ENCODE data around the gene KCNIP1.

The KCNIP1 gene

GRCh38 chr5:170503990-170504596, at the start of gene KCNIP1:
TSS of gene KCNIP1 (plus strand) at chr5:170504020.
- intact Hi-C loops (cut with DNase I), result no loop called here
- DNase-seq, result peak in 9 of 10 donors; percentile 26 to 95 (median 67)

DNA sequence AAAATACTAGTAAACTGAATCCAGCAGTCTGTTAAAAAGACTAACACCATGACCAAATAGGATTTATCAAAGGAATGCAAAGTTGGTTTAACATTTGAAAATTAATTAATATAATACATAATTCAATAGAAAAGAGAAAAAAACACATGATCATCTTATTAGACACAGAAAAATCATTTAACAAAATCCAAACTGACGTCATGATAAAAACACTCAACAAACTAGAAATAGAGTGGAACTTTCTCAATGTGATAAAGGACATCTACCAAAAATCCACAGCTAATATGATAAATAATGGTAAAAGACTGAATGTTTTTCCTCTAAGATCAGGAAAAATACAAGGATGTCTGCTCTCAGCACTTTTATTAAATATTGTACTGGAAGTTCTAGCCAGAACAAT, 40.4 kb upstream of the KCNIP1 start:
- DNase-seq, result no peak
- intact Hi-C loops (cut with DNase I), result no loop called here

- intact Hi-C loops (cut with DNase I), result no loop called here
- peak in 1 of 10 donors; percentile 37 for DNase-seq
These were observed 39.3 kb upstream of the KCNIP1 start for GRCh38 chr5:170464280-170465127.

GRCh38 chr5:170466553-170466952, 37.3 kb upstream of the KCNIP1 start:
- DNase-seq, result no peak
- intact Hi-C loops (cut with DNase I), result no loop called here

- peak in 1 of 10 donors; percentile 37 for DNase-seq
- intact Hi-C loops (cut with DNase I), result no loop called here
These were observed 36.7 kb upstream of the KCNIP1 start for GRCh38 chr5:170466988-170467707.

- peak in 1 of 10 donors; percentile 16 for DNase-seq
- intact Hi-C loops (cut with DNase I), result no loop called here
These were observed 35.1 kb upstream of the KCNIP1 start for GRCh38 chr5:170468633-170469285.

DNA sequence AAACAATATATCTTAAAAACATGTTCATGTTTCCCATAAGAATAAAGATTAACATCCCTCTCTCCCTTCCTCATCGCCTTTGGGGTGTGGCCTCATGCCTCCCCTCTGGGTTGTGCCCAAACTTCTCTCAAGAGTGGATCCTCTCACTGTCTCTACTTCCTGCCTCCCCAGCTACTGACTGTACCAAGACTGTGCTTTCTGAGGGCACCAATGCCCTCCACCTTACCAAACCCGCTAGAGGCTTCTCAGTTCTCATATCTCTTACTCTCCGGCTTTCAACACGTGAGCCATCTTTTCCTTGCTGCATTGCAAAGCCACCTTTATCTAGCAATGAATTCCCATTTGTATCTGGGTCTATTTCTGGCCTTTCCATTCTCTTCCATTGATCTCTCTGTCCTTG, 34.4 kb upstream of the KCNIP1 start:
- intact Hi-C loops (cut with DNase I), result no loop called here
- no peak for DNase-seq

- DNase-seq, result no peak
- intact Hi-C loops (cut with DNase I), result no loop called here
These were observed 33.5 kb upstream of the KCNIP1 start for GRCh38 chr5:170470275-170470674.

DNA sequence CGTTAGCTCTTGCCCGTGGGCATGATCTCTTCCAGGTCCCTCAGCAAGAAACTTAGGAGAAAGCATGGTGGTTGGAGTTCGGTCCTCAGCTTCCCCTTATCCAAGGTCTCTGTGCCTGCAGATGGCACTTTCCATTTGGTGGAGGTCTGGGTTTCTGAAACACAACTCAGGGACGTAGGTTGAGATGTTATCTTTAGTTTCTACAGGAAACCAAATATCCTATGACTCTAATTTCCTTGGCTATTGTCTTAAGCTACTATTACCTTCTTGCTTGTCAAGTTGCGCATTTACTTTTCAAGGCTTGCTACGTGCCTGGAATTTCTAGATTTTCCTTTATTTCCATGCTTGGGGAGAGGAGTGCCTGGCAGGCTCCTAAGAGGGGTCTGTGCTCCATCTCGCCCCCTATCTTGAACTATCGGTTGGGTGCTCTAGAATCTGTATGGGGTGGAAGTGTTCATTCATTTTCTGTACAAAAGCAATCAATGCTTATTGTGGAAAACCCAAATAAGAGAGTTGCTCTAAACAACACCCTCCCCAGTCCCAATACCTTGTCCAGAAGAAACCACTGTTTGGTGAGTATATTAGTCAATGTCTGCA, 32.9 kb upstream of the KCNIP1 start:
- no peak for DNase-seq
- intact Hi-C loops (cut with DNase I), result no loop called here

GRCh38 chr5:170471551-170472178, 32.2 kb upstream of the KCNIP1 start:
- intact Hi-C loops (cut with DNase I), result no loop called here
- DNase-seq, result peak in 1 of 10 donors; percentile 63

GRCh38 chr5:170473642-170474041, 30.2 kb upstream of the KCNIP1 start:
- DNase-seq, result no peak
- intact Hi-C loops (cut with DNase I), result no loop called here

GRCh38 chr5:170474489-170475274, 29.1 kb upstream of the KCNIP1 start:
- intact Hi-C loops (cut with DNase I), result no loop called here

GRCh38 chr5:170475294-170476000, 28.4 kb upstream of the KCNIP1 start:
- intact Hi-C loops (cut with DNase I), result no loop called here
- no peak for DNase-seq

More at GRCh38 chr5:170474489-170475274, 29.1 kb upstream of the KCNIP1 start:
- DNase-seq, result no peak

DNA sequence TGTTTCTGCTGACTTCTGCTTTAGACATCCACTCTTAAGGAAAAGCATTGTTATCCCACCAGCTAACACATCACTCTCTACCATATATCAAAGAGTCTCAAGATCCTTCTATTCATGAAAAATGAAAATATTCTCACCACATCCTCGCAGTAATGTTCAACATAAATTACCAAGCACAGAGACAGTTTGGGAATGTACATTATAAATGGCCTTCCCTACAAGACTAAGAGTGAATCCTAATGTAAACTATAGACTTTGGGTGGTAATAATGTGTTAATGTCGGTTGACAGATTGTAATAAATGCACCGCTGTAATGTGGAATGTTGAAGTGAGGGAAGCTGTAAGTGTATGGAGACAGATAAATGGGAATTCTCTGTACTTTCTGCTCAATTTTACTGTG, 27.1 kb upstream of the KCNIP1 start:
- intact Hi-C loops (cut with DNase I), result no loop called here
- DNase-seq, result no peak

GRCh38 chr5:170477906-170478305, 25.9 kb upstream of the KCNIP1 start:
- intact Hi-C loops (cut with DNase I), result no loop called here
- no peak for DNase-seq

GRCh38 chr5:170478306-170478705, 25.5 kb upstream of the KCNIP1 start:
- intact Hi-C loops (cut with DNase I), result no loop called here
- no peak for DNase-seq

GRCh38 chr5:170479484-170479883, 24.3 kb upstream of the KCNIP1 start:
- no peak for DNase-seq
- intact Hi-C loops (cut with DNase I), result no loop called here

DNA sequence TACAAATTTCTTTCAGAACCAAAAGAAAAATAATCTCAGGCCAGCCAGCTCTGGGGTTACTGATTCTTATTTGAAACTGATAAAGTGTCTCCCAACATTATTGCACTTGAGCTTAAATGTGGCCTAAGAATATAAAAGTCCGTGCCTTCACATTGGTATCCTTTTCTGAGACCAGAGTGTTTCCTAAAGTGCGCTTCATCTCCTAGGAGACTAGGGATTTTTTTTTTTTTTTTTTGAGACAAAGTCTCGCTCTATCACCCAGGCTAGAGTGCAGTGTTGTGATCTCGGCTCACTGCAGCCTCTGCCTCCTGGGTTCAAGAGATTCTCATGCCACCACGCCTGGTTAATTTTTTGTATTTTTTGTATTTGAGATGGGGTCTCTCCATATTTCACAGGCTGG, 23.6 kb upstream of the KCNIP1 start:
- DNase-seq, result no peak
- intact Hi-C loops (cut with DNase I), result no loop called here

- no peak for DNase-seq
- intact Hi-C loops (cut with DNase I), result no loop called here
These were observed 22.0 kb upstream of the KCNIP1 start for GRCh38 chr5:170481849-170482248.
